Measurements from ENCODE around the gene IRX5.

DNA sequence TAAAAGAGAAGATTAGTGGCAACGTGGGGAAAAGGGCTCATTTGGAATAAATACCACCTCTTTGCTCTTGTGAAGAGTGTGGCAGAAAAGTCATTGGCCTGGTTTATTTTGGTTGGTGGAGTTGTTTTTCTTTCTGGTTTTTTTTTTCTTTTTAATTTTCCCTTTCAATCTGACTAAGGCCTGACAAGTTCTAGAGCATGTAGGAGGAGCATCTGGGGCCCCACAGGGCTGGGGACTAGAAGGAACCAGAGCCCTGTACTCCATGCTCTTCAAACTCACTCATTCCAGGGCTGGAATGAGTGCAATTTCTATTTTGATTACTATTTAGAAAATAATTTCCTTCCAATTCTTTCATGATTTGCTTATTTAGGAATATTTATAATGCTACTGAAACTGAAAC lies 13.3 kb downstream of the IRX5 start:
- TF ChIP-seq, protein P1, sequence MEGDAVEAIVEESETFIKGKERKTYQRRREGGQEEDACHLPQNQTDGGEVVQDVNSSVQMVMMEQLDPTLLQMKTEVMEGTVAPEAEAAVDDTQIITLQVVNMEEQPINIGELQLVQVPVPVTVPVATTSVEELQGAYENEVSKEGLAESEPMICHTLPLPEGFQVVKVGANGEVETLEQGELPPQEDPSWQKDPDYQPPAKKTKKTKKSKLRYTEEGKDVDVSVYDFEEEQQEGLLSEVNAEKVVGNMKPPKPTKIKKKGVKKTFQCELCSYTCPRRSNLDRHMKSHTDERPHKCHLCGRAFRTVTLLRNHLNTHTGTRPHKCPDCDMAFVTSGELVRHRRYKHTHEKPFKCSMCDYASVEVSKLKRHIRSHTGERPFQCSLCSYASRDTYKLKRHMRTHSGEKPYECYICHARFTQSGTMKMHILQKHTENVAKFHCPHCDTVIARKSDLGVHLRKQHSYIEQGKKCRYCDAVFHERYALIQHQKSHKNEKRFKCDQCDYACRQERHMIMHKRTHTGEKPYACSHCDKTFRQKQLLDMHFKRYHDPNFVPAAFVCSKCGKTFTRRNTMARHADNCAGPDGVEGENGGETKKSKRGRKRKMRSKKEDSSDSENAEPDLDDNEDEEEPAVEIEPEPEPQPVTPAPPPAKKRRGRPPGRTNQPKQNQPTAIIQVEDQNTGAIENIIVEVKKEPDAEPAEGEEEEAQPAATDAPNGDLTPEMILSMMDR (IDR thresholded peaks at IDR 0.05 in 4 of 5, conservative IDR thresholded peaks at IDR 0.05 in 1 of 5) = no peak
- TF ChIP-seq POLR2A (IDR thresholded peaks at IDR 0.05) = no peak
